SH-SY5Y (cell line): ENCODE results near the gene USP47.

ENCODE experiments used
- GATA2 ChIP-seq: IDR thresholded peaks from 2 replicates; pipeline ENCODE4 v1.6.1; 2011; ENCODE audit warnings: mild to moderate bottlenecking, low read depth, low read length
- GATA3 ChIP-seq: IDR thresholded peaks from 2 replicates; pipeline ENCODE4 v1.6.1; 2011; ENCODE audit warnings: low read depth, mild to moderate bottlenecking, low read length, moderate library complexity

- no peak for TF ChIP-seq GATA3
- no peak for TF ChIP-seq GATA2
These were observed 14.9 kb downstream of the USP47 start for GRCh38 chr11:11856638-11857037.
